ENCODE measurements around the gene AKAP13. TPM values are rescaled to one million over a fixed set of nuclear protein-coding genes. Genes with fewer than 3 reads are reported as not detected.
A peak's percentile ranks its signal among the peaks of the same experiment; 100 is the strongest.

AKAP13 gene
- total and polyA plus RNA-seq, 2 of the 8 experiments (the other 6 are each of a cell fraction or from before 2014, with no cell fraction given): 14.0 to 46.2 TPM

DNA sequence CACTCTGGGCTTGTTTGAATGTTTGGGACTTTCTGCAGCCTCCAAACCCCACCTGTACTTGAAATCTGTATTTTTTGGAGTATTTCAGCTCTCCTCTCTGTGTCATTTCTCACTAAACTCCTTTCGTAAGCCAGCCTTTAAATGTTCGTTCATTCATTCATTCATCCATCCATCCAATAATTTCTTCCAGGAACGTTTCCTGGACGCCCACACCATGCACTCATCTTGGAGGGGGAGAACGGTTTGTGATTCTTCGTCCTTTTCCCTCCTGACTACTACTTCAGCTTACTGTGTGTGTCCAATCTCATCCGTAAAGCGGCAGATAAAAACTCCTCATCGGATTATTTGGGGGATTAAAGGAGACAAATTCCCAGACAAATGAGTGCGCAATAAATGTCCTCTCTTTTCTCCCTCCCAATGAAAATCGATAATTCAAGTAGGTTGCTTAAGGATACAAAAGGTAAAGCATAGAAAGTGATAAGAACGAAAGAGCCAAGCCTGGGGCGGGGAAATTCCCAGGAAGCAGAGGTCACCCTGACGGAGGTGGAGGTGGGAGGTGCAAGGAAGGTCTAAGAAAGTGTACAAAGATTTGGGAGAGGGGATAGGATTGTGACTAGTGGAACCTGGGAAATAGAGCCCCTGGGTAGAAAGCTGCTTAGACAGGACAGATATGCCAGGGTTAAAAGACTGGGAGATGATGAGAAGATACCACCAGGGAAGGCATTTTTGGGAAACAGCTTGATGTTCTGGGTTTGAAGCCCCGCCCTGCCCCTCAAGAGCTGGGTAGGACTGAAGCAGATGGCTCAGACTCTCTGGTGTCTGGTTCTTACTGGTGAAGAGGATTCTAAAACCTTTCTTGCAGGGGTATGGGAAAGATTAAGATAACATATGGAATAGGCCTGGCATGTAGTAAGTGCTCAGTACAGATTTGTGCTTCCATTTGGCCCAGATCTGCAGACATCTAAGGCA is 415.2 kb downstream of the AKAP13 start:
- Histone ChIP-seq H2BK15ac (ENCODE audit: low read length) (no peak overlapping the region), H3K4me1 (replicated peaks in 1 of 4; ENCODE audit: control insufficient read depth in 3 of 4, insufficient read depth in 4 of 4, low read length in 3 of 4) (peaks cover 9 to 15% (median 12%) of the 10 kb centered on the region in 4 experiments), H3K4me3 (ENCODE audit: extremely low read depth in 1 of 4, insufficient read depth in 2 of 4, low read depth in 3 of 4, low read length in 4 of 4) (peak overlapping the region in 2 of 4 experiments; percentile 27 to 45; a peak in 4 of 8 replicates), H3K9me3 (ENCODE audit: insufficient read depth in 2 of 2, low read depth in 1 of 2, low read length in 1 of 2) (no peaks in the 10 kb centered on the region; a peak in 1 of 4 replicates), H3K27ac (ENCODE audit: low read depth, low read length) (no peak overlapping the region), H2BK20ac (ENCODE audit: low read length) (no peak overlapping the region; the same call in 1 of the 2 replicates), H2AK5ac (ENCODE audit: low read depth, low read length) (no peak overlapping the region), H3K27me3 (replicated peaks in 1 of 4; ENCODE audit: control insufficient read depth in 3 of 4, extremely low read depth in 1 of 4, insufficient read depth in 3 of 4, low read length in 3 of 4) (peaks cover 0 to 4% (median 1%) of the 10 kb centered on the region in 4 experiments; a peak in 3 of 7 replicates), H4K8ac (ENCODE audit: extremely low read depth, insufficient read depth, low read length) (no peak overlapping the region), H4K5ac (ENCODE audit: insufficient read length, low read depth, low read length) (no peak overlapping the region), H2BK12ac (ENCODE audit: low read depth, low read length) (peak overlapping the region; percentile 75; the same call in 1 of the 2 replicates), H2BK5ac (ENCODE audit: low read depth, low read length) (peak overlapping the region; percentile 60; the same call in 1 of the 2 replicates), H3K36me3 (ENCODE audit: control insufficient read depth in 2 of 4, insufficient read depth in 4 of 4, low read length in 3 of 4) (no peaks in the 10 kb centered on the region), H2BK120ac (replicated peaks; ENCODE audit: low read depth, low read length) (peak overlapping the region; percentile 3), H3K79me1 (ENCODE audit: low read depth, low read length) (peaks cover 15% of the 10 kb centered on the region), H3K23me2 (ENCODE audit: low read depth, low read length) (peaks cover 10% of the 10 kb centered on the region; the same call in 1 of the 2 replicates), H2AFZ (ENCODE audit: low read length) (peak overlapping the region; percentile 37), H3K4ac (replicated peaks; ENCODE audit: insufficient read length, low read depth, low read length) (no peak overlapping the region), H4K91ac (replicated peaks; ENCODE audit: insufficient read length, low read length) (no peak overlapping the region), H3K4me2 (ENCODE audit: insufficient read depth in 1 of 2, low read depth in 2 of 2, low read length in 2 of 2) (peak overlapping the region; percentile 59 to 74), H3K56ac (replicated peaks; ENCODE audit: insufficient read length, low read depth, low read length) (no peak overlapping the region), H3K14ac (ENCODE audit: insufficient read length) (no peak overlapping the region), H3K23ac (ENCODE audit: insufficient read length) (no peak overlapping the region), H3K18ac (ENCODE audit: extremely low read depth, low read length) (peak overlapping the region; percentile 90; the same call in 1 of the 2 replicates), H4K20me1 (replicated peaks in 1 of 2; ENCODE audit: control insufficient read depth in 1 of 2, insufficient read depth in 2 of 2, low read length in 2 of 2) (peaks cover 9 to 15% of the 10 kb centered on the region in 2 experiments), H3K9ac (replicated peaks in 1 of 4; ENCODE audit: extremely low read depth in 1 of 4, low read depth in 3 of 4, low read length in 3 of 4) (no peak overlapping the region), H3K79me2 (ENCODE audit: control insufficient read depth in 1 of 2, insufficient read depth in 2 of 2, low read length in 2 of 2) (peaks cover 18 to 34% of the 10 kb centered on the region in 2 experiments)
- WGBS, 2 experiments (ENCODE audit: extremely low coverage in 1 of 2, insufficient coverage in 1 of 2, insufficient read length in 1 of 2, insufficient replicate concordance in 2 of 2, low coverage in 1 of 2, low lambda C conversion rate in 2 of 2, missing lambda C conversion rate in 1 of 2): 73% methylated on average over 15 of the region's 15 CpGs; no CpG with 5 or more reads in 1 of the 2 experiments
- DNase-seq (ENCODE audit: low read depth in 1 of 2, low spot score in 2 of 2) (no peak), FAIRE-seq (no peak)
- TF ChIP-seq EGR1 (IDR thresholded peaks at IDR 0.05; ENCODE audit: borderline replicate concordance, low read depth, low read length): no peak
- TF ChIP-seq RNF2 (IDR thresholded peaks at IDR 0.05; ENCODE audit: borderline replicate concordance, low read depth, low read length, missing control alignments, poor library complexity, severe bottlenecking): no peak
- TF ChIP-seq POLR2AphosphoS5 (IDR thresholded peaks at IDR 0.05; ENCODE audit: low read depth, low read length): no peak
- POLR2A ChIA-PET (ENCODE audit: partially characterized antibody): interaction anchor here (0.9 to 1.5 kb wide), 3 partner anchors 9 to 44 kb away, joined by 3 to 9 read pairs (median 3); no protein-coding TSS in a partner anchor
- CTCF ChIA-PET (ENCODE audit: partially characterized antibody): interaction anchor here (1.1 to 3.0 kb wide), 6 partner anchors 9 to 45 kb away, joined by 3 to 8 read pairs (median 3); no protein-coding TSS in a partner anchor

All from H1 (cell line).